Prostate gland (tissue), 2 donors: ENCODE results near the gene SURF1.

Source experiments
- POLR2A ChIP-seq: fragments of 450-650 bp; IDR thresholded peaks from one replicate; pipeline ENCODE4 v1.6.1; 2016; ENCODE audit warnings: antibody characterized with exemption, mild to moderate bottlenecking
- TF ChIP-seq, protein P1 (sequence below), 4 experiments: fragments of 200-600 bp in 2 of 4; fragments of 450-650 bp in 2 of 4; sonication (generic) in 2 of 4; IDR thresholded peaks; 1 replicate in 3 of 4; 2 replicates in 1 of 4; pipeline ENCODE4 v1.5.1; 2016 to 2019; ENCODE audit warnings: antibody characterized with exemption in 4 of 4, mild to moderate bottlenecking in 2 of 4, moderate library complexity in 2 of 4

DNA sequence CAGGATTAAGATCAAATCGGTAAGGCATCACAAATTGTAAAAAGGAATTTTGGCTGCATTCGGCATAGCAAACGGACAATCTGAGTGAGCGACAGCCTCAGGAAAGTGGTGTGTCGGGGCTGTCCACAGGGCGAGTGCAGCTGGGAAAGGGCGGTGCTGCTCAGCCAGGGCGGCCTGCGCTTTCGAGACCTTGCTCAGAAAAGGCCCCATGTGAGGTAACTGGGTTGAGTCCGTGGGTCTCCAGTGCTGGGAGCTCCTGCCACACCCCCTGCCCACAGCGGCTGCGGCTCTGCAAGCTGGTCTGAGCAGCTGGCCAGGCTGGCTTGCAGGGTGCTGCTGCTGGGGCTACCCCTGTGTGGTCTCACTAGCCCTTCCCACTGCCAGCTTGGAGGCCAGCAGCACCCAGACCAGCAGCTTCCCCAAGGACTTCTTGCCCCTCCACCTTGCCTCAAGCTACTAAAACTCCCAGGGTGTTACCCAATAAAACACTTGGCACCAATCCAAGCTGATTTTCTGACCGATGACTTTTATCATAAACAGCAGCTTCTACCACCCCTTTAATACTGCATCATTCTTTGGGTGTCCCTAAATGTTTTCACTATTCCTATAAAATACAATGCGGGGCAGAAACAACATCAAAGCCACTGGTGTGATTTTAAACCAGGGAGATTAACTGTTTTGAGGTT, 6.2 kb upstream of the SURF1 start:
- TF ChIP-seq POLR2A, result no peak
- TF ChIP-seq, protein P1, sequence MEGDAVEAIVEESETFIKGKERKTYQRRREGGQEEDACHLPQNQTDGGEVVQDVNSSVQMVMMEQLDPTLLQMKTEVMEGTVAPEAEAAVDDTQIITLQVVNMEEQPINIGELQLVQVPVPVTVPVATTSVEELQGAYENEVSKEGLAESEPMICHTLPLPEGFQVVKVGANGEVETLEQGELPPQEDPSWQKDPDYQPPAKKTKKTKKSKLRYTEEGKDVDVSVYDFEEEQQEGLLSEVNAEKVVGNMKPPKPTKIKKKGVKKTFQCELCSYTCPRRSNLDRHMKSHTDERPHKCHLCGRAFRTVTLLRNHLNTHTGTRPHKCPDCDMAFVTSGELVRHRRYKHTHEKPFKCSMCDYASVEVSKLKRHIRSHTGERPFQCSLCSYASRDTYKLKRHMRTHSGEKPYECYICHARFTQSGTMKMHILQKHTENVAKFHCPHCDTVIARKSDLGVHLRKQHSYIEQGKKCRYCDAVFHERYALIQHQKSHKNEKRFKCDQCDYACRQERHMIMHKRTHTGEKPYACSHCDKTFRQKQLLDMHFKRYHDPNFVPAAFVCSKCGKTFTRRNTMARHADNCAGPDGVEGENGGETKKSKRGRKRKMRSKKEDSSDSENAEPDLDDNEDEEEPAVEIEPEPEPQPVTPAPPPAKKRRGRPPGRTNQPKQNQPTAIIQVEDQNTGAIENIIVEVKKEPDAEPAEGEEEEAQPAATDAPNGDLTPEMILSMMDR (IDR thresholded peaks at IDR 0.05), result no peak
